Liver (tissue), 9 donors: ENCODE results near the gene CAGE1. TPM values are rescaled to one million over a fixed set of nuclear protein-coding genes. Genes with fewer than 3 reads are reported as not detected.

ENCODE experiments used
- DNase-seq: peaks from one replicate; pipeline ENCODE4 v3.0.0-alpha.2; 2017; ENCODE audit warnings: low spot score
- H3K27ac ChIP-seq, 2 donors: one replicate each; pipeline ENCODE4 v1.7.0; 2013; ENCODE audit warnings: inconsistent platforms in 2 of 2, low read length in 2 of 2, control low read depth in 1 of 2, low read depth in 1 of 2, mild to moderate bottlenecking in 1 of 2
- H3K27me3 ChIP-seq, 4 donors: one replicate each; pipeline versions ENCODE4 v1.6.1 to v1.7.0; 2013; ENCODE audit warnings: low read length in 3 of 4, inconsistent platforms in 1 of 4, mild to moderate bottlenecking in 1 of 4, moderate library complexity in 1 of 4; ENCODE audit not compliant: control insufficient read depth in 4 of 4, insufficient read depth in 4 of 4
- H3K36me3 ChIP-seq, 4 donors: one replicate each; pipeline versions ENCODE4 v1.6.1 to v1.7.0; 2013; ENCODE audit warnings: low read length in 3 of 4, mild to moderate bottlenecking in 3 of 4, low read depth in 1 of 4, moderate library complexity in 1 of 4; ENCODE audit not compliant: control insufficient read depth in 4 of 4, insufficient read depth in 3 of 4
- H3K4me1 ChIP-seq, 4 donors: one replicate each; pipeline versions ENCODE4 v1.6.1 to v1.7.0; 2013; ENCODE audit warnings: low read length in 3 of 4, mild to moderate bottlenecking in 3 of 4, moderate library complexity in 1 of 4; ENCODE audit not compliant: control insufficient read depth in 4 of 4, insufficient read depth in 4 of 4
- H3K4me3 ChIP-seq, 3 donors: one replicate each; pipeline versions ENCODE4 v1.6.1 to v1.7.0; 2013; ENCODE audit warnings: low read length in 3 of 3, control low read depth in 1 of 3, low read depth in 1 of 3, mild to moderate bottlenecking in 1 of 3
- H3K9ac ChIP-seq, 2 donors: one replicate each; pipeline ENCODE4 v1.7.0; 2013; ENCODE audit warnings: low read length in 2 of 2, mild to moderate bottlenecking in 2 of 2, moderate library complexity in 2 of 2, control low read depth in 1 of 2, low read depth in 1 of 2
- H3K9me3 ChIP-seq, 4 donors: one replicate each; pipeline versions ENCODE4 v1.6.1 to v1.7.0; 2013; ENCODE audit warnings: low read length in 3 of 4; ENCODE audit not compliant: control insufficient read depth in 4 of 4
- CTCF ChIP-seq: fragments of 150-350 bp; IDR thresholded peaks from 2 replicates; pipeline ENCODE4 v1.5.1; 2017; ENCODE audit warnings: improper control_type of control experiment, low read depth, low read length; ENCODE audit not compliant: missing input control
- EGR1 ChIP-seq, 2 donors: IDR thresholded peaks; 2 replicates each; pipeline ENCODE4 v1.6.1; 2016 to 2018; ENCODE audit warnings: antibody characterized with exemption in 2 of 2, low read depth in 2 of 2
- FOXA1 ChIP-seq: IDR thresholded peaks from 2 replicates; pipeline ENCODE4 v1.6.1; 2016; ENCODE audit warnings: antibody characterized with exemption
- FOXA2 ChIP-seq: IDR thresholded peaks from 2 replicates; pipeline ENCODE4 v1.6.1; 2016; ENCODE audit warnings: antibody characterized with exemption
- GABPA ChIP-seq, 2 donors: IDR thresholded peaks in 1 of 2; conservative IDR thresholded peaks in 1 of 2; 2 replicates each; pipeline ENCODE4 v1.6.1; 2016; ENCODE audit warnings: antibody characterized with exemption in 2 of 2, mild to moderate bottlenecking in 1 of 2, moderate library complexity in 1 of 2
- HNF4A ChIP-seq, 2 donors: conservative IDR thresholded peaks; 2 replicates each; pipeline ENCODE4 v1.6.1; 2016; ENCODE audit warnings: antibody characterized with exemption in 2 of 2, mild to moderate bottlenecking in 2 of 2
- HNF4G ChIP-seq: IDR thresholded peaks from 2 replicates; pipeline ENCODE4 v1.6.1; 2016; ENCODE audit warnings: antibody characterized with exemption
- JUND ChIP-seq, 2 donors: IDR thresholded peaks; 2 replicates each; pipeline ENCODE4 v1.6.1; 2016; ENCODE audit warnings: antibody characterized with exemption in 2 of 2
- NR2F2 ChIP-seq: IDR thresholded peaks from 2 replicates; pipeline ENCODE4 v1.6.1; 2016; ENCODE audit warnings: antibody characterized with exemption
- RAD21 ChIP-seq, 2 donors: IDR thresholded peaks; 2 replicates each; pipeline ENCODE4 v1.6.1; 2016; ENCODE audit warnings: antibody characterized with exemption in 2 of 2, mild to moderate bottlenecking in 2 of 2
- REST ChIP-seq: IDR thresholded peaks from 2 replicates; pipeline ENCODE4 v1.6.1; 2016; ENCODE audit warnings: antibody characterized with exemption, mild to moderate bottlenecking
- RXRA ChIP-seq, 2 donors: IDR thresholded peaks; 2 replicates each; pipeline ENCODE4 v1.6.1; 2017 to 2018; ENCODE audit warnings: antibody characterized with exemption in 2 of 2, mild to moderate bottlenecking in 1 of 2
- SP1 ChIP-seq: IDR thresholded peaks from 2 replicates; pipeline ENCODE4 v1.6.1; 2018; ENCODE audit warnings: antibody characterized with exemption, mild to moderate bottlenecking
- TAF1 ChIP-seq: conservative IDR thresholded peaks from 2 replicates; pipeline ENCODE4 v1.6.1; 2016; ENCODE audit warnings: antibody characterized with exemption, mild to moderate bottlenecking
- YY1 ChIP-seq: IDR thresholded peaks from 2 replicates; pipeline ENCODE4 v1.6.1; 2016; ENCODE audit warnings: antibody characterized with exemption, mild to moderate bottlenecking
- WGBS: extraction: QIAGEN DNeasy Blood & Tissue Kit; methylation state at CpG from one replicate; pipeline ENCODE4 v1.1.7; 2013; 5-methylcytosine and 5-hydroxymethylcytosine counted together
- polyA plus RNA-seq, 2 donors: library from polyadenylated mRNA; stranded (reverse) in 1 of 2; unstranded in 1 of 2; fragments of 200-250 nt in 1 of 2; fragments of >200 nt in 1 of 2; fragmentation: Nextera tagmentation in 1 of 2; extraction: Ambion mirVana in 1 of 2; gene quantifications; one replicate each; pipeline versions ENCODE4 v1.2.1 to v1.2.3, GENCODE V29; 2013 to 2015
- total RNA-seq, 2 donors: library from RNA; depleted of rRNA; stranded (reverse); fragments of >200 nt; gene quantifications; one replicate each; pipeline ENCODE4 v1.2.3, GENCODE V29; 2014
- TF ChIP-seq, protein P1 (sequence below): IDR thresholded peaks from 2 replicates; pipeline ENCODE4 v1.6.1; 2016; ENCODE audit warnings: antibody characterized with exemption
- TF ChIP-seq, protein P2 (sequence below): IDR thresholded peaks from 2 replicates; pipeline ENCODE4 v1.6.1; 2016; ENCODE audit warnings: antibody characterized with exemption
- TF ChIP-seq, protein P3 (sequence below): IDR thresholded peaks from 2 replicates; pipeline ENCODE4 v1.6.1; 2016; ENCODE audit warnings: antibody characterized with exemption
- donor health status: healthy.
- donor health status: healthy.
- donor health status: healthy.
- donor health status: healthy.
- donor health status: healthy.

Gene CAGE1
- total and polyA plus RNA-seq, 4 donors = 0.08 TPM; not detected in 3

DNA sequence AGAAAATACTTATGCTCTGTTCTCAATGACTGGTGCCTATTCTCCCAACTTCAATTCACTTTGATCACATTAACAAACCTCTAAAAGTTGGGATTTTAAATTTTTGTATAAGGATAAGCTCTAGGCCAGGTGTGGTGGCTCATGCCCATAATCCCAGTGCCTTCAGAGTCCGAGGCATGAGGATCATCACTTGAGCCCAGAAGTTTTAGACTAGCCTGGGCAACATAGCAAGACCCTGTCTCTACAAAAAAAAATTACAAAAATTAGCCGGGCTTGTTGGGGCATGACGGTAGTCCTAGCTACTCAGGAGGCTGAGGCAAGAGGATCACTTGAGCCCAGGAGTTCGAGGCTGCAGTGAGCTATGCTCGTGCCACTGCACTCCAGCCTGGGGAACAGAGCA is 80.5 kb downstream of the CAGE1 start:
- no peak for TF ChIP-seq RAD21 (IDR thresholded peaks at IDR 0.05)
- TF ChIP-seq FOXA1 = no peak
- no peak for TF ChIP-seq TAF1
- no peak for TF ChIP-seq SP1
- TF ChIP-seq, protein P1, sequence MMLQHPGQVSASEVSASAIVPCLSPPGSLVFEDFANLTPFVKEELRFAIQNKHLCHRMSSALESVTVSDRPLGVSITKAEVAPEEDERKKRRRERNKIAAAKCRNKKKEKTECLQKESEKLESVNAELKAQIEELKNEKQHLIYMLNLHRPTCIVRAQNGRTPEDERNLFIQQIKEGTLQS = no peak
- TF ChIP-seq HNF4A (conservative IDR thresholded peaks at IDR 0.05) = no peak
- TF ChIP-seq YY1 = no peak
- no peak for TF ChIP-seq RXRA (IDR thresholded peaks at IDR 0.05)
- no peak for TF ChIP-seq CTCF
- no peak for TF ChIP-seq JUND (IDR thresholded peaks at IDR 0.05)
- TF ChIP-seq EGR1 (IDR thresholded peaks at IDR 0.05; ENCODE audit: low read depth in 2 of 2) = no peak
- TF ChIP-seq HNF4G = no peak
- TF ChIP-seq, protein P2, sequence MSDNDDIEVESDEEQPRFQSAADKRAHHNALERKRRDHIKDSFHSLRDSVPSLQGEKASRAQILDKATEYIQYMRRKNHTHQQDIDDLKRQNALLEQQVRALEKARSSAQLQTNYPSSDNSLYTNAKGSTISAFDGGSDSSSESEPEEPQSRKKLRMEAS = no peak
- no peak overlapping the region for H3K4me3 ChIP-seq
- no peak for DNase-seq
- no peaks in the 10 kb centered on the region for H3K27me3 ChIP-seq
- H3K9me3 ChIP-seq = no peaks in the 10 kb centered on the region
- H3K9ac ChIP-seq = no peak overlapping the region
- 96% methylated on average over 5 of the region's 5 CpGs for WGBS
- H3K4me1 ChIP-seq = peaks cover 5 to 16% (median 11%) of the 10 kb centered on the region in 4 donors
- H3K36me3 ChIP-seq = peaks cover 5 to 42% (median 36%) of the 10 kb centered on the region in 4 donors
- H3K27ac ChIP-seq = no peak overlapping the region

GRCh38 chr6:7307533-7307932 is 82.0 kb downstream of the CAGE1 start:
- no peak for TF ChIP-seq EGR1 (IDR thresholded peaks at IDR 0.05; ENCODE audit: low read depth in 2 of 2)
- no peak for TF ChIP-seq GABPA (IDR thresholded peaks at IDR 0.05 in 1 of 2, conservative IDR thresholded peaks at IDR 0.05 in 1 of 2)
- no peak for TF ChIP-seq FOXA1
- TF ChIP-seq, protein P3, sequence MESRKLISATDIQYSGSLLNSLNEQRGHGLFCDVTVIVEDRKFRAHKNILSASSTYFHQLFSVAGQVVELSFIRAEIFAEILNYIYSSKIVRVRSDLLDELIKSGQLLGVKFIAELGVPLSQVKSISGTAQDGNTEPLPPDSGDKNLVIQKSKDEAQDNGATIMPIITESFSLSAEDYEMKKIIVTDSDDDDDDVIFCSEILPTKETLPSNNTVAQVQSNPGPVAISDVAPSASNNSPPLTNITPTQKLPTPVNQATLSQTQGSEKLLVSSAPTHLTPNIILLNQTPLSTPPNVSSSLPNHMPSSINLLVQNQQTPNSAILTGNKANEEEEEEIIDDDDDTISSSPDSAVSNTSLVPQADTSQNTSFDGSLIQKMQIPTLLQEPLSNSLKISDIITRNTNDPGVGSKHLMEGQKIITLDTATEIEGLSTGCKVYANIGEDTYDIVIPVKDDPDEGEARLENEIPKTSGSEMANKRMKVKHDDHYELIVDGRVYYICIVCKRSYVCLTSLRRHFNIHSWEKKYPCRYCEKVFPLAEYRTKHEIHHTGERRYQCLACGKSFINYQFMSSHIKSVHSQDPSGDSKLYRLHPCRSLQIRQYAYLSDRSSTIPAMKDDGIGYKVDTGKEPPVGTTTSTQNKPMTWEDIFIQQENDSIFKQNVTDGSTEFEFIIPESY = no peak
- TF ChIP-seq HNF4G = no peak
- no peak for TF ChIP-seq YY1
- TF ChIP-seq, protein P2 = no peak
- TF ChIP-seq TAF1 = no peak
- TF ChIP-seq, protein P1 = no peak
- no peak for TF ChIP-seq JUND (IDR thresholded peaks at IDR 0.05)
- TF ChIP-seq NR2F2 = no peak
- no peak for TF ChIP-seq RAD21 (IDR thresholded peaks at IDR 0.05)
- TF ChIP-seq FOXA2 = no peak
- TF ChIP-seq HNF4A (conservative IDR thresholded peaks at IDR 0.05) = no peak
- TF ChIP-seq RXRA (IDR thresholded peaks at IDR 0.05) = no peak
- no peak for TF ChIP-seq CTCF
- TF ChIP-seq REST = no peak
- no peak for TF ChIP-seq SP1
- H3K9me3 ChIP-seq = no peaks in the 10 kb centered on the region
- peaks cover 2 to 16% (median 11%) of the 10 kb centered on the region in 4 donors for H3K4me1 ChIP-seq
- no peak for DNase-seq
- no peak overlapping the region for H3K4me3 ChIP-seq
- peaks cover 8 to 52% (median 47%) of the 10 kb centered on the region in 4 donors for H3K36me3 ChIP-seq
- WGBS = 98% methylated on average over 5 of the region's 5 CpGs
- no peak overlapping the region for H3K9ac ChIP-seq
- H3K27me3 ChIP-seq = no peaks in the 10 kb centered on the region
- H3K27ac ChIP-seq = no peak overlapping the region
